Embryonic facial prominence (tissue), 1 donor: Measurements from ENCODE around the gene RUVBL2.
"Not testable (repeated sequence)": the region's sequence is repeated elsewhere in the genome, so short reads cannot be mapped to it uniquely, and the experiment has no call there.

ENCODE experiments used
- DNase-seq: peaks from one replicate; pipeline ENCODE4 v3.0.0-alpha.2; 2016; ENCODE audit errors: extremely low spot score

Gene RUVBL2

GRCh38 chr19:49049834-49050233 lies 56.1 kb downstream of the RUVBL2 start:
- DNase-seq: not testable (repeated sequence)

- DNase-seq: not testable (repeated sequence)
Observed at GRCh38 chr19:49050376-49051033, 56.8 kb downstream of the RUVBL2 start.

DNA sequence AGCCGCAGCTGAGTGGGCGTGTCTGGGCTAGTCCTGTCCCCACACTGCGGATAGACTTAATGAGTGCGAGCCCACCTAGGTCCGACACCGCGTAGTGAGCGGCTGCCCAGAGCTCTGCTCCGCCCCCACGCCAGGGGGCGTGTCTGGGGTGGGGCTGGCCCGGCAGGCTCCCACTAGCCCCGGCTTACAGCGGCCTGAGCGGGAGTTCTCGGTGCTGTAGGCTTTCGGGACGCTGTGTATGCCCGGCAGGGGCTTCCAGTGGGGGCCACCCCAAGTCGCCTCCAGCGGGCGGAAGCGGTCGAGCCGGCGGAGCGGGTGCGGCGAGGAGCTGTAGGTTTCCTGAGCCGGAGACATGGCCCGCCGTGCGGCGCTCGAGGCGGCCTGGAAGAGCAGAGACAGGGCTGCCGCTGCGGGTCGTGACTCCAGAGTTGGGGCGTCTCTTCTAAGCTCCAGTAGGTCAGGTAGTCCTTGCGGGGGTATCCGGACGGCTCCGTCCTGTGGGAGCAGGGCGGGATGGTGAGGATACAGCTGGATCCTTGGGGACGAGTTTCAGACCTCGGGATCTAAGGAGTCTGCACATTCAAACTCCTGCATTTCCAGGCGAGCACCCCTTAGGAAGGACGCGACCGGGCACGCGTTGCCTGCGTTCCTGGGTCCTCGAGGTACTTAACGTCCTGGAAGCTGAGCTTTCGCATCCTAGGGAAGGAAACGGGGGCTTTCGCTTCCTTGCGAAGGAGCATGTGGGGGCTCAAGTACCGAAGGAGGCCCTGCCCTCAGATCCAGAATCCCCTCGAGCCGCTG lies 62.6 kb downstream of the RUVBL2 start:
- DNase-seq: no peak

- not testable (repeated sequence) for DNase-seq
Observed at GRCh38 chr19:49056902-49057596, 63.4 kb downstream of the RUVBL2 start.

DNA sequence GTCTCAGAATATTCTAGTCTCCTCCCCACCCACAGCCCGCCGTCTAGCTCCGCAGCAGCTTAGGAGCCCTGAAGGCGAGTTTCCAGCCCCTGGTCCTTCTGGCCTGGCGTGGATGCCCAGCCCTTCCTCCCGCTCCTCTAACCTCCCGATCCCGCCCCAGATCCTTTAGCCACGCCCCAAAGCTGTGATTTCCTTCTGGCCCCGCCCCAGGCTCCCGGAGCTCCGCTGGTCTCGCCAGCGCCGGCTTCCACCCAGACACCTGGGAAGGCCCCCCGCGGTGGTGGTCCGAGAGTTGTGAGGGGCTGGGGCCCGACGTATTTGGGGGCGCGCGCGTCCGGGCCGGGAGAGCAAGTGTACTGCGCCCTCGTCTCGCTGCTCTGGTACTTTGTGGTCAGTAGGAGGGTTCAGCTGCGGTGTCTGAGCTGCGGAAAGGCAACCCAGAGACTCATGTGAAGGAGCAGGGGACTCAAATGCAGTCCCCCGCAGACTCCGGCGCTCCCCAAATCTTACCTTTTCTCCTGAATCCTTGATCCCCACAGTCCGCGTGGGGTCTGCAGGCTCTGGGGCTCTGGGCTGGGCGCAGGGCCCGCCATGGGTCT lies 64.0 kb downstream of the RUVBL2 start, which contains the start of gene CGB7:
CGB7 (minus strand) TSS at position 114 of the 599 bp plus-strand sequence. CDS start 2,374 bp downstream, outside the sequence.
- no peak for DNase-seq

DNA sequence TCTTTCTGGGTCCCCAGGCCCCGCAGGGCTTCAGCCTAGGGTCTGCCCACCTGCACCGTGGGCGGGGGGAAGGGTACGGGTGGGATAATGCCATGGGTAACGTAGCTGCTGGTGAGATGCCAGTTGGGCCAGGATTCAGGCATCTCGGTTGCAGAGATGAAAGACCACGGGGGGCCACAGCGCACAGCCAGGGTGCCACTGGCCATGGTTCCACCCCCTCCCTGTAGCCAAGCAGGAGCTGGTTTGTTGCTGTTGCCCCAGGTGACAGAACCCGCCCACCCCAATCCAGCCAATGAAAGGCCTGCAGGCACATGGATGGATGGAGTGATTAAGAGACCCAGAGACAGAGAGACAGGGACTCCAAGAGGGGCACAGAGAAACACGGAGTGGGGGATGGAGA lies 64.9 kb downstream of the RUVBL2 start:
- DNase-seq: no peak

DNA sequence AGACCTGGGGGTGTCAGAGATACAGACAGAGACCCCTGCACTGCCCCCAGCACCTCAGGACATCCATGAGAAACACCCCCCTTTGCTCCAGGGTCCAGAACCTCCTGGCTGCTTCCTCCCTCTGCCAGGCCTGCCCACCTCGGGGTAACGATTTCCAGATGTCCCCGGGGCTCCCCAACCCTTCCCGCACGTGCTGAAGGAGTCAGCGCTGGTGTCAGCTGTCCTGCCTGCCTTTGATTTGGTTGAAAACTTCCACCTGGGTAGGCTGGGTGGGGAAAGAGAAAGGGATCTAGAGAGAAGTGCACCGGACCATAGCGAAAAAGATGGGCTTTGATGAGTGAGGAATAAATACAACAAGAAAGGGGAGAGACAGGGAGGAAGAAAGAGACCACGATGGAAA lies 65.4 kb downstream of the RUVBL2 start:
- DNase-seq: no peak

- DNase-seq: no peak
Observed at GRCh38 chr19:49061000-49061399, 67.3 kb downstream of the RUVBL2 start.

GRCh38 chr19:49061445-49061844 lies 67.8 kb downstream of the RUVBL2 start:
- no peak for DNase-seq

DNA sequence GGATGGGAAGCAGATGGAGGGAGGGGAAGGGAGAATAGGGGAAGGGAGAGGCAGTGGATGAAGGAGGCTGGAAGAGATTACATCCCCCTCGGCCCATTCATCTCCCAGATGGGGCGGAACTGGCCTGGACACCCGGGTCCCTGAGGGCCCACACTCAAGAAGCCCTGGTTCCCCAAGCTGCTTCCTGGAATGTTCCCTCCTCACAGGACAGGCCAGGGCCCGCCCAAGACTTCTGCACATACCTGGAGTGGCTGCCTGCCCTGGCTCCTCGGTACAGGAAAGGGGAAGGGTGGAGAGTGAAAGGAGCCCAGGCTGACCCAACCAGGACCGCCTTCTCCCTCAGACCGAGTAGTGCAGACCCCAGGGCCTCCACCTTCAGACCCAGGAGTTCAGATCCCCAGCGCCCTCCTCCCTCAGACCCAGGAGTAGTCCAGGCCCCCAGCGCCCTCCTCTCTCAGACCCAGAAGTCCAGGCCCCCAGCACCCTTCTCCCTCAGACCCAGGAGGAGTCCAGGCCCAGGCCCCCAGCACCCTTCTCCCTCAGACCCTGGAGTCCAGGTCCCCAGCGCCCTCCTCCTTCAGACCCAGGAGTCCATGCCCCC lies 70.4 kb downstream of the RUVBL2 start:
- DNase-seq: no peak

- no peak for DNase-seq
Observed at GRCh38 chr19:49064768-49065611, 71.3 kb downstream of the RUVBL2 start, which contains the start of gene NTF4. Gene NTF4, minus strand, starts transcription at chr19:49064818. Its CDS starts 2,821 bp downstream, at chr19:49061997.
